GM21390 (cell line): ENCODE results near the gene LNX2.

ENCODE experiments used
- ATAC-seq: cut with Tn5 transposase; IDR thresholded peaks from one replicate; pipeline ENCODE4 v1.9.1; 2021; ENCODE audit not compliant: unreplicated experiment

LNX2 gene

GRCh38 chr13:27617881-27618321, 2.4 kb downstream of the LNX2 start:
- ATAC-seq: no peak

DNA sequence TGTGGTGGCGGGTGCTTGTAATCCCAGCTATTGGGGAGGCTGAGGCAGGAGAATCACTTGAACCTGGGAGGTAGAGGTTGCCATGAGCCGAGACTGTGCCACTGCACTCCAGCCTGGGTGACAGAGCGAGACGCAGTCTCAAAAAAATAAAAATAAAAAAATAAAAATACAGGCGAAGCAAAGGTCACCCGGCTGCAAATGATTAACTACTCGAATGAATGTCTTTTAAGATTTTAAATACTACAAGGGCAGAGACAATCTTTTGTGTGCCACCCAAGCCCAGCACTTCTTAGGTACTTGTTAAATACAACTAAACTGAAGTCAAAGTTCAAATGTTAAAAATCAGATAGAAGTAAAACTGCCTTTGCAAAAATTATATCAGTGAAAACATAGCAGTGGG, 6.7 kb downstream of the LNX2 start:
- ATAC-seq: no peak

DNA sequence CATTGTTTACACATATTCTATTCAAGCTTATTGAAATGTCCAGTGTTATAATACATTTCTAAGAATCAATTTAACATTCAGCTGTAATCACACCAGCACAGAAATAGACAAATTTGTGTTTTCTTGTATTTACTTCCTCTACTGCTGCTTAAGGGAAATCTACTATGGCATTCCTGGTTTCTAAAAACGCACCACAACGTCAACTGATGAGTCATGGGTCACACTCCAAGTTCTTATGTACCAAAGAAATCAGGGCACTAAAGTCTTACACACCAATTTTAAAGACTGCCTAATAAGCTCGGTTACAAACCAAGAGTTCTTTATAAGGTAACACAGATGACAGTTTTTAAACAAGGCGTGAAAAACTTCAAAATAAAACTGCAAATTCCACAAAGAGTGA, 13.2 kb downstream of the LNX2 start:
- no peak for ATAC-seq

DNA sequence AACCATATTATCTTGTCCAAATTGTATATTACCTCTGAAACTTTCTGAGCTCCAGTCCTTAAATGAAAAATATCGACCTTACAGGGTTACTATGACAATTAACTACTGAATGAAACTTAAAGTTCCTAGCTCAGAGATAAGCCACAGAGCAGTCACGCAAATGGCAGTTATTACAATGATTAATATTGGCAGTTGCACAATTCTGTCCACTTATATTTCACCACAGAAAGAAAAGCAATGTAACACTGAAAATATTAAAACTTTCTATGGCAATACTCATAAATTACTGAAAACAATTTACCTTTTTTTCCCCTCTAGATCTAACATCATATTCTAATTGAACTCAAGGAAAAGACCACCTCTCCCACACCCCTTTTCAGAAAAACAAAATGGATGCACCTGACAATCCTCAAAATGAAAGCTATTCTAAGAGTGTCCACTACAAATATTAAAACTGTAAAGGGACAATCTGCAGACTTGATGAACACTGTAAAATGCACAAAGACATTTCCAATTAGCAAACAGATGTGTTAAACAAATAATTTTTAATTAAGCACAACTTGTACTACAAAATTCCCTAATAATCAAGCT, 14.6 kb downstream of the LNX2 start:
- no peak for ATAC-seq

- no peak for ATAC-seq
Measured at GRCh38 chr13:27605099-27605498, 15.2 kb downstream of the LNX2 start.

DNA sequence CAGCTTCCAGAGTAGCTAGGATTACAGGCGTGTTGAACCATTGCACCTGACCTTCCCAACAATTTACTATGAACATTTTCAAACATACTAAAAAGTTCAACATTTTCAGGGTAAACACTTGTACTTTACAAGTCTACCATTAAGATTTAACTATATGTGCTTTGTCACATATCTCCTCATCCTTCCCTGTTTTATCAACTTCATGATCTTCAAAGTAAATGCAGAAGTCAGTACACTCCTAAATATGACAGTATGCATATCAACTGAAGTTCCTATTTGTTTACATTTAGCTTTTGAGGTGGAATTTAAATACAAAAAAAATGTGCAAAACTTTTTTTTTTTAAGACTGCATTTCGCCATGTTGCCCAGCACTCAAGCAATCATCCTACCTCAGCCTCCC, 18.5 kb downstream of the LNX2 start:
- ATAC-seq: no peak

- no peak for ATAC-seq
Measured at GRCh38 chr13:27601208-27601607, 19.1 kb downstream of the LNX2 start.

DNA sequence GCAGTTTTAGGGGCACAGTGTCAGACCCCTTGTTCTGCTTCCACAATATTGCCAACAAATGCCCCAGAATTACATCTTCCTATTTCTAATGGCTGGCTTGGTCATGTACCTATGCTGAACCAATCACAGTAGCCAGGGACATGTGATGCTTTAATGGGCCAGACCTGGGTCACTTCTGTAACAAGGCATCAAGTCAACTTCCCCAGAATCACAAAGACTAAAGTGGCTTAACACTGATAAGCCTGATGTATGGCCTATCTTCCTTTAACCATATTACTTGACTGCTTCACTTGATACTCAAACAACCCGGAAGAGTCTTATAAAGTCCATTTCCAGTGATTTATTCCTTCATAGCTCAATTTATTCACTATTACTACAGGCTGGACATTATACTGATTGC, 19.6 kb downstream of the LNX2 start:
- no peak for ATAC-seq

- no peak for ATAC-seq
Measured at GRCh38 chr13:27599845-27600553, 20.3 kb downstream of the LNX2 start.

GRCh38 chr13:27599096-27599495, 21.2 kb downstream of the LNX2 start:
- no peak for ATAC-seq

DNA sequence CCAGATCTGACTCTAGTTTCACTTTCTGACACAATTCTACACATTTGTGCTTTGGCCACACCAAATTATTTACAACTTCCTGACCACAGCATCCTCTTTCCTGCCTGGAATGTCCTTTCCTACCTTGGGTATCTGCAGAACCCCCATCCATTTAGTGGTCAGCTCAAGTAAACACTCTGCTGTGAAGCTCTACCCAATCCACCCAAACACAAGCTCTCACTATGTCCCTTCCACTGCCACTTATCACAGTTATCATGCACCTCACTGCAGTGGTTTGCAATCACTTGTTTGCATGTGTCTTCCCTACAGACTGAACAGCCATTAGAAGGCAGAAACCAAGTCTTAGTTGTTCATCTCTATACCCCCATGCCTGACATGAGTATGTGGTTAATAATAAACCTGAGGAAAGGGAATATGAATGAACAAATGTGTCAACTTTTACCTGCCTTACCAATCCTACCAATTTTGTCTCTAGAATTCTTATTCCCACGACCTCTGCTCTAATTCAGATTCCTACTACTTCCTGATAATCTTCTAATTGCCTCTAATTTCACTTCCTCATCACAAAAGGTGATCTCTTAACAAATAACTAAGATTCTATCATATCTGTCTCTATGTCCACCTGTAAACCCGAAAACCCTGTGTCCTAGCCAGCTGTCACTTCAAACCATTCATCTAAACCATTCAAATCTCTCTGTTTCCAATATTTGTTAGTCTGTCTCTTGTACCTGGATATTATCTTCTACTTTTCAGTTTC, 25.1 kb downstream of the LNX2 start:
- no peak for ATAC-seq

GRCh38 chr13:27593267-27593666, 27.1 kb downstream of the LNX2 start:
- ATAC-seq: peak; percentile 60

GRCh38 chr13:27592865-27593264, 27.5 kb downstream of the LNX2 start:
- ATAC-seq: peak; percentile 29

- ATAC-seq: no peak
Measured at GRCh38 chr13:27588405-27588804, 31.9 kb downstream of the LNX2 start.

DNA sequence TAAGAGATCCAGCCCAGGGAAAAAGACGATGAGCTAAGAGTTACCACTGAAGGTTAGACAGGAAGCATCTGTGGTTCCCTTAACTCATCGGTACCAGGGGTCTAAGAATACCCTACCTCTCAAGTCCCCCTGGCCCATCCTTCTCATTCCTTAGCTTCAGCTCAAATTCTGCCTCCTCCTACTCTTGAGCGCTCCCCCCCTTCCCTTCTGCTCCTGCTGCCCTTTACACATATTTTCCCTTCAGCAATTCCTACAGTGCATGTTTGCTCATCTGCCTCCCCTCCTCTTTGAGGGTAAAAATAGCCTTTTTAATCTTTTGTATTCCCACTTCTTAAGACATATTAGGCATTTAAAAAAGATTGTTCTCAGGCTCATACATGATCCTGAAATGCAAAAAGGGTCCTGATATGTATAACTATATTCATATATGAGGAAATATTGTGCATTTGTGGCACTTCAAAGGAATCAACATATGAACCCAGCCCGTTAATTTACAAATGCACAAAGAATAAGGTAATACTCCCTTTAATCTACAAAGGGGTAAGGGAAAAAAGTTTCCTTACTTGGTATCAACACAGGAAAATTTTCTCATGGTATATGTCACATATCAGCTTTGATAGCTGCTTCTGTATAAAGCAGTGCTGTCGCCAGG, 33.1 kb downstream of the LNX2 start:
- ATAC-seq: no peak

DNA sequence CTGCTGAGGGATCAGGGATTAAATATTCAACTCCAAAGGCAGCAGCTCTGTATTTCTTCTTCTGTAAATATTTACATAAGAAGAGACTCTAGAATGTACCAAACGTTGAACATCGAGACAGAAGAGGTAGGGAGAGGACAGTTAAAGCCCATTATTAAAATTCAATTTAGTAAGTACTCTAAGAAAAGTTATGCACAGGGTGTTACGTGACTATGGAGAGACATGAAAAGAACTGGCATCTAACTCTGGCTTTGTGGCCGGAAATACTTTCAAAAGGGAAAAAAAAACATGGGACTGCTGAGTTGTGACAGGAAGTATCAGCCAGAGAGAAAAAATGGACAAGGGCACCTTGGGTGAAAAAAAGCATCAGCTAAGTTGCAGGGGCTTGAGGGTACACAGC, 36.7 kb downstream of the LNX2 start:
- ATAC-seq: no peak

DNA sequence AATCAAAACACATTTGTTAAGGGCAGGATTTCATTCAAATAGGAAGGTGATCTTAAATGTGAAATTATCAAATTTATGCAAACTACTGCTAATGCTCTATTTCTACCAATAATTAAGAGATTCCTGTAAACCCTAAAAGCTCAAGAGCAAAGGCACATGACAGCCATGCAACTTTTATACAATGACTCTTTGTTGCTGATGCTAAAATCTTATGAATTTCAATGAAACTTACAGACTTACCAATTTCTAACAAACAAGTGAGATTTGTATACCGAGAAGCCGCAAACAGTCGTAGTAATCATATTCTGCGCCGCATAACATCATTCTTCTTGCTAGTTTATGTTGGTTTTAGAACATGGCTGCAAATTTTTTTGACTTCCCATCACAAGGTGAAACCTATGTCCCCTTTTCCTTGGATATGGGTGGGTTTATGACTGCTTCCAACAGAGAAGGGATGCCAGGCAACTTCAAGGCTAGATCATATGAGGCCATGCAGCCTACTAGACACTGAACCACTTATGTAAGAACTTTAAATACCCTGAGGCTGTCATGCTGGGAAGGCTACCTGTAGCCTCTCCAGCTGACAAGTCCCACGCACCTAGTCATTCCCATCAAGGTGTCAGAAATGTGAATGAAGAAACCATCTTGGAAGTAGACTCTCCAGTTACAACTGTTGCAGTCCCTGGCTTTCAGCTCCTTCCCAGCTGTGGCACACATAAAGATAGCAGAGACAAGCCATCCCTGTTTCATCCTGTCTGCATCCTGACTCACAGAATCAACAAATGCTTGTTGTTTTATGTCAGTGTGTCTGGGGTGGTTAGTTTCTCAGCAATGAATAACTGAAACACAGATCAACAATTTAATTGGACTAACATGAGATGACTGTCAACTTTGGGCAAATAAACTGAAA, 42.0 kb downstream of the LNX2 start:
- no peak for ATAC-seq

DNA sequence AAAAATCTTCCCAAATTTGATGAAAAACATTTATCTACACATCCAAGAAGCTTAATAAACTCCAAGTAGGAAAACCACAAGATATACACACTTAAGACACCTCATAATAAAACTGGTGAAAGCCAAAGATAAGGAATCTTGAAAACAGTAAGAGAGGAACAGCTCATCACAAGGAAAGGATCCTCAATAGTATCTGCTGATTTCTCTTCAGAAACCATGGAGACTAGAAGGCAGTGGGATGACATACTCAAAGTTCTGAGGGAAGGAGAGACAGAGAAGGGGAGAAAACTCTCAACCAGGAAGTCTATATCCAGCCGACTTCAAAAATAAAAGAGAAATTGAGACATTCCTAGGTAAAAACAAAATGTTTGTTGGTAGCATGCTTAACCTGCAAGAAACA, 45.7 kb downstream of the LNX2 start:
- no peak for ATAC-seq

GRCh38 chr13:27573265-27573664, 47.1 kb downstream of the LNX2 start:
- no peak for ATAC-seq

- no peak for ATAC-seq
Measured at GRCh38 chr13:27572234-27572901, 48.0 kb downstream of the LNX2 start.
